Cerebellar cortex (tissue), 1 donor: ENCODE data around the gene KCTD8.

Source experiments
- DNase-seq: peaks from one replicate; pipeline ENCODE4 v3.0.0-alpha.2; 2015; ENCODE audit warnings: low spot score

Gene KCTD8

DNA sequence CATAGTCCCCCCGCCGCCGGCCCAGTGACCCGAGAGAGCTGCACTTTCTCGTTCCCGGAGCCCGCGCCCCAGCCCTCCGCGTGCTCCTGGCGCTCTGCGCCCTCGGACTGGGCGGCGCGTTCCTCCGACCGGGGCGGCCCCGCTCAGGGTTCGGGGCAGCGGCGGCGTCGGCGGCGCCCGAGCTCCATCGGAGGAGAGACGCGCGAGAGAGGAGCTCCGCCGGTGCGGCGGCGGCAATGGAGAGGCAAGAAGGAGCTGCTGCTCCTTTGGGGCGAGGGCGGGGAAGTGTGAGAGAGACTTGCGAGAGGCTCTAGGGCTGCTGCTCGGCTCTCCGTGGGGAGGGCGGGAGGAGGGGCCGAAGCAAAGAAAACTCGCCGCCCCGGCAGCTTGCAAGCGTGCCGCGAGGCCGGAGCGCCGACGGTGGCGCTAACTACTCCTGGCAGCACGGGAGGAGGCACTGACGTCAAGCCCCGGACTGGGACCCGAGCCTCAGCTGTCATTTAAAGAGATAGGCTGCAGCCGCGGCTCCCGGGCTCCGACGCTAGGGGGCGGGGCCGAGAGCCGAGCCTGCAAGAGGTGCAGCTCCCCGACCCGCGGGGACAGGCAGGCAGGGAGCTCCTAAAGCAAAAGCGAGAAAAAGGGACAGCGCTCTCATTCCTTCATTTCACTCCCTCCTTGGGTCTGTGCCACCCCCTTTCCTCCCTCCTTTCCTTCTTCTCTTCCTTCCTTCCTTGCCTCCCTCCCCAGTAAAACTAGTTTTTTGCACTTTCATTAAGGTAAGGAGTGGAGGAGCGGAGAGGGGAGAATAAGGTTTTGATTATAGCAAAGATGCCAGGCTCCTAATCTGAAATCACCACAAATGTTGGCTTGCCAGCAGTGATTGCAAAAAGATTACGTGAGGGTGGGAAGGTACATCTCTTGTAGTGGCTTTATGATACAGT lies at the start of gene KCTD8:
Gene KCTD8, minus strand, starts transcription at position 289 of the 941 bp plus-strand sequence.
- peak; percentile 97 for DNase-seq

DNA sequence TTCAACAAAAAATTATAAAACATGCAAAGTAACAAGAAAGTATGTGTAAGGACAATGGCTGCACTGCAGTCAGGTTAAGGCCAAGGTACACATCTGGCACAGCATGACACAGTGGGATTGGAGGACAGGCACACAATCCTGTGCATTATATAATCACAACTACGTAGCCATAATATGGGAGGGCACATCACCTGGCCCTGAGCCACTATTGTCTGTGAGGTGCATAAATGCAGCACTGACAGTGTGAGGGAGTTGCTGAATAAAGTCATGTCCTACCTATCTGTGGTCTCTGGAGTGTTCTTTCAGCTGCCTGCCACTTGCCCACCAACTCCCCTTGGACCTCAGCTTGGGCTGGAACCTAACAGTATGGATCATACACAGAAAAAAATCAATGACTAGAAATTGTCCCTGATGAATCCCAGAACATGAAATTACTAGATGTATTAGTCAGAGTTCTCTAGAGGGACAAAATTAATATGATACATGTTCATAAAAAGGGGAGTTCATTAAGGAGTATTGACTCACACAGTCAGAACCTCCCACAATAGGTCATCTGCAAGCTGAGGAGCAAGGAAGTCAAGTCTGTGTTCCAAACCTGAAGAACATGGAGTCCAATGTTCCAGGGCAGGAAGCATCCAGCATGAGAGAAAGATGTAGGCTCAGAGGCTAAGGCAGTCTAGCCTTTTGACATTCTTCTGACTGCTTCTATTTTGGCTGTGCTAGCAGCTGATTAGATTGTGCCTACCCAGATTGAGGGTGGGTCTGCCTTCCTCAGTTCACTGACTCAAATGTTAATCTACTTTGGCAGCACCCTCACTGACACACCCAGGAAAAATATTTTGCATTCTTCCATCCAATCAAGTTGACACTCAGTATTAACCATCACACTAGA lies 46.4 kb upstream of the KCTD8 start:
- no peak for DNase-seq

DNA sequence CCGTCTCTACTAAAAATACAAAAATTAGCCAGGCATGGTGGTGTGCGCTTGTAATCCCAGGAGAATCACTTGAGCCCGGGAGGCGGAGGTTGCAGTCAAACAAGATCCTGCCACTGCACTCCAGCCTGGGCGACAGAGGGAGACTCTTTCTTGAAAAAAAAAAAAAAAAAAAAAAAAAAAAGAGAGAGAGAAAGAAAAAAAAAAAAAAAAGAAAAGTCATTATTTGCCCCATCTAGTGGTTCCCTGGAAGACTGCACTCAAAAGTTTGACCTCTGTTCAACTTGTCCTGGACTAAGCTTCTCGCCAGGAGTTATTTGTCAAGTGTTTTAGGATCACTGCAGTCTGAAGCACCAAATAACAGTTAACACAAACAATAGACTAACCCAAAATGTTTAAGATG lies 45.3 kb upstream of the KCTD8 start:
- DNase-seq: peak; percentile 33

DNA sequence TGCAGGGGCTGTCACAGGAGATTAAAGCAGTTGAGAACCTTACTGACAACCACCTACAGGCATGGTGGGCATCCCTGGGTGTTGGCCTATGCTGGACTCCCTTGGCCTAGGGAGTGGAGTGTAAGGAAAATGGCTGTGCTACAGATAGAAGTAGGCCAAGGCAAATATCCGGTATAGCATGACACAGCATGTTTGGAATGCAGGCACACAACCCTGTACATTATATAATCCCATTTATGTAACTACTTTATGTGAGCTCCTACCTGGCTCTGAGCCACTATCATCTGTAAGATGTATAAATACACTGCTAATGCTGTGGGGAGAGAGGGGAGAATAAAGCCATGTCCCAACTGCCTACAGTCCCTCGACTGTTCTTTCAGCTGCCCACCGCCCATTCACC lies 38.7 kb upstream of the KCTD8 start:
- no peak for DNase-seq

GRCh38 chr4:44479731-44480130 lies 31.1 kb upstream of the KCTD8 start:
- DNase-seq: peak; percentile 75

DNA sequence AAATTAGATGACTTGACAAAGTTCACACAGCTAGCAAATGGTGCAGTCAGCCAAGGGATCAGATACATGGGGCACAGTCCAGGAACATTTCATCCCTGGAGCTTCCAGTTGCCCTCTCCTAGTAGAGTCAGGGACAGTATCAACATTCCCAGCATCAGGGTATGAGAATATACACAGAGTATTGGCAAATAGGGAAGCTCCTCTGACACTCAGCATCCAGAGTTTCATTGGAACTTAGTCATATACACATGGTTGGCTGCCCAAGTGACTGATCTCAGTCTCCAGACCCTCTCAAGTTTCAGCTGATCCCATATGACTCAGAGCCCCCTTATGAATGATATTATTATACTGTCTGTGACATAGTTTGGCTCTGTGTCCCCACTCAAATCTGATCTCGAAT lies 13.7 kb upstream of the KCTD8 start:
- DNase-seq: no peak

GRCh38 chr4:44447563-44448504 lies 775 bp downstream of the KCTD8 start:
- DNase-seq: peak; percentile 73

DNA sequence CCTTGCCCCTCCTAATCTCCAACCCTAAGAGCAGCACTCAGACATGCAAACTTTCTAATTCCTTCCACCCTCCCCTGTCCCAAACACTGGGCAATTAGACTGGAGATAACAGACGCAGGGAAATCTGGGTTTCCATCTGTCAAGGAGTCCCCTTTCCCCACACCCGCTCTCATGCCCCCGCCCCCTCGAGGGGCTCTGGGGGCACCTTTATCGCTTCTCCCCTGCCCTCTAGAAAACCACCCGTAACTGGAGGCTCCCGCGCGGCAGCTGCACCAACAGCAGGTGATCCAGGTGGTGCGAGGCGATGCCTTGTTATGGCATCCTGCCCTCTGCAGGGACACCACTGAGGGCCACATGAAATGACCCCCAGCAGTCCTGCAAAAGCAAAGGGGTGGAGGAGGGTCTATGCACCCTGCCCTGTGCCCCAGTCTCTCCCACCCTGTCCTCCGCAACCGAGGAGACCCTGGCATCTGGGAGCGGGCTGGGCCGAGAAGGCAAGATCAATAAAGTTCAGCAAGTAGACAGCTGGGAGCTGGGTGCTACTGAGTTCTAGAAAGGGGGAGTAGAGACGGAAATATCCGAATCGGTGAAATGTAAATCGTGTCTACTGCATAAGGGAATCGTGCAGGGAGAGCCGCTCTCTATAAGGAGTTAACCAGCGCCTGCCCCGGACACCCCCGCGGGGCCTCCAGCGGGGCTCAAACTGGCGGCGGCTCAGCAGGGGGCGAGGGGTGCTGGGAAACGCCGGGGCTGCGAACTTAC lies 1.6 kb downstream of the KCTD8 start:
- peak; percentile 52 for DNase-seq

- DNase-seq: peak; percentile 78
Measured at GRCh38 chr4:44446191-44446590, 2.4 kb downstream of the KCTD8 start.

DNA sequence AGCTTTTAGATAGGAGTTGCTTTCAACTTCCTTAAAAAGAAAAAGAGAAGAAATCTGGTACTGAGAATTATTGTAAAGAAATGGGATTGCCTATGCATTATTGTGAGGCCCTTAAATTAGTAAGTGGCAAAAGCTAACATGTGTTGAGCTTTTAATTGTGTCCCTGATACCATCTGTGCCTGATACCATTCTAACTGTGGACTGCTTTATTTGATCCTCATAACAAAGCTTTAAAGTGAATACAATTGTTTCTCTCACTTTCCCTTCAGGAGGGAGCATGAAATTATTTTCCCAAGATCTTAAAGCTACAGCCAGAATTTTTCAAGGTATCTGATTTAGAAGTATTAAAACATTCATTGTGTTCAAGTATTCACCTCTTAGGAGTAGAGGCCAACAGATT lies 9.9 kb downstream of the KCTD8 start:
- DNase-seq: peak; percentile 51

DNA sequence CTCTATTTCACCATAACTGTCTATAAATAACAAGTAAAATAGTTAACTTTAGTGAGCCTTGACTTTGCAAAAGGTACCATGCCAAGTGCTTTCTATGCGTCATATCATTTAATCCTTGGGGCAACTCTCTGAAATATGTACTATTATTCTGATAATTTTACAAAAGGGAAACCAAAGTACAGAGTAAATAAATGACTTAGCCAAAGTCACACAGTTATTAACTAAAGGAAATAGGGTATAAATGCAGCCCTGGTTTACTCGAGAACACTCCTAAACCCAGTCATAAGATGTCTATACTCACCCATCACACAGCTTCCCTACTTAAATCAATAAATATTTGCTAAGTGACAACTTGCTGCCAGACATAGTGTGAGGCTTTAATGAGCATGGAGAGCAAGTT lies 14.4 kb downstream of the KCTD8 start:
- no peak for DNase-seq

DNA sequence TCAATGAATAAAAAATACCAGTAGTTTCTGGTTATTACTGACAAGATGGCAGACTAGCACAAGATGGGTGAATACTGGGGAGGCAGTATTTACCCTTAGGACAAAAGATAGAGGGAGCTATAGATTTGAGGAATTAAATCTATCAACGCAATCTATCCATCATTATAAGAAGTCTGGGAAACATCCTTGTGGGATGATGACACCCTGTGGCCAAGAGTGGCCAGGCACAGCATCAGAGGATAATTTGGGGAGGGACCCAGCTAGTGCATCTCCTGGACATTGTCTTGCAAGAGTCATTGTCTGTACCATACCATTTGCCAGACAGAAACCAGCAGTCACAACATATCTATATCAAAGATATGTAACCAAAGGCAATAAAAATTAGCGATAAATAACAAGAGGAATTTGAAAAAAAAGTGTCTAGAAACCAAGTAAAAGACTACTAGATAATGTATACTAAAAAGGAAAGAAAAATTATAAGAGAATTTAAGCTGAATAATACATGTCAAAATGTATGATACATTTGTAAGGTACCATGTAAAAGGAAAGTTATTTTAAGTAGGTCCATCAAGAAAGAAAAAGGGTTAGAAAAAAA lies 22.9 kb downstream of the KCTD8 start:
- peak; percentile 61 for DNase-seq

GRCh38 chr4:44422912-44423311 lies 25.7 kb downstream of the KCTD8 start:
- DNase-seq: peak; percentile 25

DNA sequence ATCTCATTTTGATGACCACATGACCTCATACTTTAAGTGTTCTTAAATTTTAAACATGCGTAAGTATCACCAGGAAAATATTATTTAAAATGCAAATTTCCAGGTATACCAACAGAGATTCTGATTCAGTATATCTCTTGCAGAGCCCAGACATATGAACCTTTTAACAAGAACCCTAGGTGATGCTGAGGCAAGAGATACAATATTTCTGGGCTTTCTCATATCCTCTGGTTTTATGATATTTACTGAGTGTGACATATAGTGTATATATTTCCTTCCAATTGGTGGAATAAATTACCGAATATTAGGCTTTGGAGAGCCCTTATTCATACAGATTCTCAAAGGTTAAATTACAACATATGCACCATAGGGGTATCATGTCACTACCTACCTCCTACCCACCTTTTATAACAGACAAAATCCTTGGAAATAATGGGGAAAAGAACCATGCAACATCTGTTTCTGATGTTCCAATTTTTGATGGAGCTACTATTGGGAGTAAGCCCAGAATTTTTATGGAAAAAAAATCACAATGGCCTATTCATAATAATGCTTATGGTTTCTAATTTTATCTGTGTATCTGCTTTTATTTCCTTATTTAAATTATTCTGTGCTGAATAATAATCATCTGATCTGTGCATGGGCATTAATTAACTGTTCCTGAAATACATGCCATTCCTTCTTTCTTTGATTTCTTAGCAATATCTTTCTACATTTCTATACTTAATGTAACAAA lies 27.1 kb downstream of the KCTD8 start:
- DNase-seq: no peak

GRCh38 chr4:44415251-44415650 lies 33.4 kb downstream of the KCTD8 start:
- no peak for DNase-seq

DNA sequence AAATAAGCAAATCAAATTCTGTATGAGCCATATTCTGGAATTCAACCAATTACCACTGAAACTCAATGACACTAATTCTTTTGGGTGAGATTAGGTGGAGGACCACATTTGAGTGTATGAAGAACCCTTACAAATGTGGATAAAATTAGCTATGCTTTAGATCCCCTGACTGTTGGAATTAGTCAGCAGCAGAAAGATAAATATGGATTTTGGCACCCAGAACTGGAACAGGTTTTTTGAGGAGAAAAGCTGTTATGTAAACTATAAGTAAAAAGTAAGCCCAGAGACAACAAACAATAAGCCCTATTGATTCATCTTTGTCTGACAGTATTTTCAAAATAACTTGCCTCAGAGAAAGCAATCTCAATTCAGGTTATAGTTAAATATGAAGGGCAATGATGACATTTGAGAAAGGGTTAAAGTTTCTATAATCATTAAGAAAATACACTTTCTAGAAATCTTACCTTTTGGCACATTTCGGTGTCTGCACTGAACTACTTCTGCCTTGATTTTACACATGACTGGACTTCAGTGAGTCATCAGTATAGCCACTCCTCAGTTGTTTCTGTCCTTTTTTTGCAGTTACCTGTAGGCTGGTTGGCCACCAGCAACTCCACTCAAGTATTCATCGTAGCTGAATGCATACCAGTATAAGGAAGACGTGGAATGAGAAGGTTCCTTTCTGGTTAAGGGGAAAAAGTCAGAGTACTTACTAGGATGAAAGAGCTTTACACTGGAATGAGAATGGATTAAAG lies 80.0 kb downstream of the KCTD8 start:
- DNase-seq: peak; percentile 21

DNA sequence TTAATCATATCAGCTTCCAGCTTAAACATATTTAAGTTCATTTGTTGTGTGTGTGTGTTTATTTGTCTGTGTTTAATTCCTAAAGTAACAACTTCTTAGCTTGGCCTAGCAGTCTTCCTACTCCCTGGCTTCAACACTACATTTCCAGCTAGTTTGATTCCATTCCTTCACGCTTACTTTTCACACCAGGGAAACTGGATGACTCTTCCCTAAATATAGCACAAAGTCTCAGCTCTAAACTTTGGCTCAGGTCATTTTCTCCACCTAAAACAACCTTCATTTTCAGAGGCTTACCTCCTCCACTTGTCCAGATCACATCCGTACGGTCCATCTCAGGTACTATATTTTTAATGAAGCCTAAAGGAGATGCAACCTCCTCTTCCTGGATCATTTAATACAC lies 94.4 kb downstream of the KCTD8 start:
- no peak for DNase-seq

DNA sequence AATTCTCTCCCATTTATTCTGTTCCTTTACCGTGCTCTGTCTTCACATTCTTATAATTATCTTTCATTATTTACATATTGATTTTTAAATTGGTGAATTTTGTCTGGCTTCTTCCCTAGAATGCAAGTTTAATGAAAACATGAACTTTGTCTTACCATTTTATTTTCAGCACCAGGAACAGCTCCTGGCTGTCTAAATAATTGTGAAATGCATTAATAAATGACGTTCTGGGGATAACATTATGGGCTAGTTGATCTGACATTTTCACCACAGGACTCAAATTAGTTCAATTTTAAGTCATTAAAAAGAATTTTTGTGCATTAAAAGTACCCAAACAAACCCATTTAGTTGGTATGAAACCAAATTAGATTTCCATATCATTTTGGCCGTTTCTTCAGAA lies 97.5 kb downstream of the KCTD8 start:
- no peak for DNase-seq

GRCh38 chr4:44342800-44343199 lies 105.8 kb downstream of the KCTD8 start:
- no peak for DNase-seq
